CD4-positive, alpha-beta T cell treated with Interferon gamma for 1 hour (primary cell): ENCODE data around the gene ZDHHC11.
"Not testable (repeated sequence)": the region's sequence is repeated elsewhere in the genome, so short reads cannot be mapped to it uniquely, and the experiment has no call there.

Experiments used
- DNase-seq: peaks from one replicate; pipeline ENCODE4 v3.0.0-alpha.2; 2020

Gene ZDHHC11

GRCh38 chr5:758698-759053 is 92.1 kb downstream of the ZDHHC11 start:
- DNase-seq: no peak

GRCh38 chr5:757931-758697 is 92.7 kb downstream of the ZDHHC11 start:
- no peak for DNase-seq

- no peak for DNase-seq
Measured at GRCh38 chr5:757346-757930, 93.3 kb downstream of the ZDHHC11 start.

- no peak for DNase-seq
Measured at GRCh38 chr5:756865-757345, 93.9 kb downstream of the ZDHHC11 start.

GRCh38 chr5:756171-756570 is 94.6 kb downstream of the ZDHHC11 start:
- DNase-seq: no peak

- not testable (repeated sequence) for DNase-seq
Measured at GRCh38 chr5:754143-754632, 96.6 kb downstream of the ZDHHC11 start.

- DNase-seq: not testable (repeated sequence)
Measured at GRCh38 chr5:753567-754142, 97.1 kb downstream of the ZDHHC11 start.

GRCh38 chr5:752532-753115 is 98.2 kb downstream of the ZDHHC11 start:
- DNase-seq: not testable (repeated sequence)

GRCh38 chr5:751992-752391 is 98.8 kb downstream of the ZDHHC11 start:
- not testable (repeated sequence) for DNase-seq

- DNase-seq: no peak
Measured at GRCh38 chr5:751496-751895, 99.3 kb downstream of the ZDHHC11 start.

GRCh38 chr5:750226-750625 is 100.6 kb downstream of the ZDHHC11 start:
- not testable (repeated sequence) for DNase-seq

GRCh38 chr5:749101-749670 is 101.6 kb downstream of the ZDHHC11 start:
- DNase-seq: no peak

- DNase-seq: not testable (repeated sequence)
Measured at GRCh38 chr5:748011-748980, 102.5 kb downstream of the ZDHHC11 start.

- not testable (repeated sequence) for DNase-seq
Measured at GRCh38 chr5:747303-747844, 103.4 kb downstream of the ZDHHC11 start.

GRCh38 chr5:746258-746761 is 104.5 kb downstream of the ZDHHC11 start:
- DNase-seq: no peak
